HCT116 (cell line): ENCODE measurements around the gene PRSS21. TPM values are rescaled to one million over a fixed set of nuclear protein-coding genes. Genes with fewer than 3 reads are reported as not detected.

Experiments used
- ATAC-seq: fragments of 200-7000 bp; cut with Tn5 transposase; 2 replicates; pipeline ENCODE4 v1.9.1; 2020; ENCODE audit warnings: mild to moderate bottlenecking, moderate library complexity
- BruUV-seq: library from RNA; stranded (reverse); fragments of 400-500 nt; replicated peaks from 2 replicates; lab custom pipeline; 2021; lab: Mats Ljungman, UMichigan
- CTCF ChIA-PET: fragments of 300-600 bp; sonication (Branson Sonifier 250); formaldehyde crosslinking; loops from one replicate; lab custom pipeline; 2021; ENCODE audit warnings: antibody characterized with exemption; lab: Charles Lee
- POLR2A ChIA-PET: fragments of 300-600, 350-600 bp; sonication (Branson Sonifier 250); formaldehyde crosslinking; loops from one replicate; lab custom pipeline; 2021; ENCODE audit warnings: antibody characterized with exemption; lab: Charles Lee
- RAD21 ChIA-PET, 2 experiments: fragments of 300-600 bp; sonication (Branson Sonifier 250); formaldehyde crosslinking; loops; one replicate each; lab custom pipeline; 2023; ENCODE audit warnings: low total read pairs in 2 of 2; ENCODE audit not compliant: uncharacterized antibody in 2 of 2, unreplicated experiment in 2 of 2, low non-redundant PET in 1 of 2; lab: Charles Lee
- DNase-seq: peaks from one replicate; pipeline ENCODE4 v3.0.0-alpha.2; 2010; ENCODE audit warnings: low read depth, low spot score
- H2AFZ ChIP-seq: fragments of 200-600 bp; shearing (Covaris generic), sonication (generic); 2 replicates; pipeline ENCODE4 v1.6.1; 2017; ENCODE audit warnings: low read depth, mixed run types, mixed read lengths, antibody characterized with exemption, low read length; ENCODE audit not compliant: poor library complexity, severe bottlenecking
- H3K27ac ChIP-seq: 2 replicates; pipeline ENCODE4 v1.5.1; 2012; ENCODE audit warnings: low read depth, low read length
- H3K27me3 ChIP-seq: fragments of 200-600 bp; sonication (generic); 2 replicates; pipeline ENCODE4 v1.6.1; 2016; ENCODE audit warnings: mixed run types, low read length, mixed read lengths; ENCODE audit not compliant: insufficient read depth
- H3K36me3 ChIP-seq, 2 experiments: fragments of 200-500 bp in 1 of 2; fragments of 200-600 bp in 1 of 2; sonication (Bioruptor generic) in 1 of 2; sonication (generic) in 1 of 2; 2 replicates each; pipeline versions ENCODE4 v1.5.1 to v1.6.1; 2014 to 2016; ENCODE audit warnings: low read length in 2 of 2, inconsistent platforms in 1 of 2, mixed read lengths in 1 of 2, mixed run types in 1 of 2; ENCODE audit not compliant: insufficient read depth in 2 of 2, control insufficient read depth in 1 of 2
- H3K4me1 ChIP-seq, 2 experiments: fragments of 200-600 bp in 1 of 2; sonication (generic) in 1 of 2; 2 replicates each; pipeline versions ENCODE4 v1.5.1 to v1.6.1; 2012 to 2017; ENCODE audit warnings: low read length in 2 of 2, inconsistent platforms in 1 of 2, mild to moderate bottlenecking in 1 of 2, mixed read lengths in 1 of 2, mixed run types in 1 of 2, moderate library complexity in 1 of 2; ENCODE audit not compliant: insufficient read depth in 2 of 2, control insufficient read depth in 1 of 2
- H3K4me2 ChIP-seq: fragments of 200-600 bp; sonication (generic); 2 replicates; pipeline ENCODE4 v1.6.1; 2017; ENCODE audit warnings: mixed run types, low read length, mixed read lengths
- H3K4me3 ChIP-seq, 2 experiments: fragments of 200-600 bp in 1 of 2; sonication (generic) in 1 of 2; replicated peaks in 1 of 2; 2 replicates each; pipeline ENCODE4 v1.5.1; 2011 to 2016; ENCODE audit warnings: low read length in 2 of 2, control low read depth in 1 of 2, low read depth in 1 of 2, mild to moderate bottlenecking in 1 of 2, mixed read lengths in 1 of 2, mixed run types in 1 of 2
- H3K79me2 ChIP-seq: fragments of 200-600 bp; sonication (generic); 2 replicates; pipeline ENCODE4 v1.6.1; 2017; ENCODE audit warnings: mild to moderate bottlenecking, mixed run types, low read length, moderate library complexity, mixed read lengths; ENCODE audit not compliant: insufficient read depth
- H3K9ac ChIP-seq: fragments of 200-600 bp; sonication (generic); 2 replicates; pipeline ENCODE4 v1.6.1; 2016; ENCODE audit warnings: low read length, mixed read lengths
- H3K9me2 ChIP-seq: fragments of 200-600 bp; sonication (generic), shearing (Covaris generic); 2 replicates; pipeline ENCODE4 v1.6.1; 2017; ENCODE audit warnings: mixed run types, mild to moderate bottlenecking, moderate library complexity; ENCODE audit not compliant: insufficient read depth
- H3K9me3 ChIP-seq, 2 experiments: fragments of 200-500 bp in 1 of 2; fragments of 200-600 bp in 1 of 2; sonication (Bioruptor generic) in 1 of 2; sonication (generic) in 1 of 2; 2 replicates each; pipeline ENCODE4 v1.6.1; 2014 to 2017; ENCODE audit warnings: low read length in 2 of 2, mixed read lengths in 2 of 2, inconsistent platforms in 1 of 2, low read depth in 1 of 2, mild to moderate bottlenecking in 1 of 2, mixed run types in 1 of 2, moderate library complexity in 1 of 2; ENCODE audit not compliant: control insufficient read depth in 1 of 2, insufficient read depth in 1 of 2
- H4K20me1 ChIP-seq: fragments of 200-600 bp; sonication (generic), shearing (Covaris generic); 2 replicates; pipeline ENCODE4 v1.6.1; 2017; ENCODE audit warnings: mixed run types, mild to moderate bottlenecking, moderate library complexity; ENCODE audit not compliant: insufficient read depth
- ATF3 ChIP-seq: IDR thresholded peaks from 2 replicates; pipeline ENCODE4 v1.6.1; 2012
- CBX3 ChIP-seq: IDR thresholded peaks from 2 replicates; pipeline ENCODE4 v1.6.1; 2012; ENCODE audit warnings: low read depth
- CEBPB ChIP-seq: IDR thresholded peaks from 2 replicates; pipeline ENCODE4 v1.6.1; 2012; ENCODE audit warnings: low read depth
- CTCF ChIP-seq, 3 experiments: fragments of 200-600 bp in 1 of 3; sonication (generic) in 1 of 3; IDR thresholded peaks in 2 of 3; conservative IDR thresholded peaks in 1 of 3; 2 replicates each; pipeline ENCODE4 v1.5.1; 2012 to 2017; ENCODE audit warnings: low read depth in 2 of 3, low read length in 2 of 3, antibody characterized with exemption in 1 of 3, borderline replicate concordance in 1 of 3, control low read depth in 1 of 3, mild to moderate bottlenecking in 1 of 3, mixed read lengths in 1 of 3, mixed run types in 1 of 3, moderate library complexity in 1 of 3; ENCODE audit not compliant: insufficient read depth in 1 of 3
- EZH2 ChIP-seq: fragments of 200-600 bp; sonication (generic); IDR thresholded peaks from 2 replicates; pipeline ENCODE4 v1.6.1; 2017; ENCODE audit warnings: antibody characterized with exemption, mixed run types
- EZH2phosphoT487 ChIP-seq: fragments of 200-600 bp; IDR thresholded peaks from 2 replicates; pipeline ENCODE4 v1.6.1; 2018; ENCODE audit warnings: antibody characterized with exemption, borderline replicate concordance
- FOSL1 ChIP-seq: IDR thresholded peaks from 2 replicates; pipeline ENCODE4 v1.6.1; 2012; ENCODE audit warnings: low read depth
- POLR2AphosphoS5 ChIP-seq: IDR thresholded peaks from 2 replicates; pipeline ENCODE4 v1.6.1; 2011; ENCODE audit warnings: mild to moderate bottlenecking, low read depth, low read length, moderate library complexity
- SIN3A ChIP-seq: IDR thresholded peaks from 2 replicates; pipeline ENCODE4 v1.6.1; 2012; ENCODE audit warnings: low read depth
- SP1 ChIP-seq: IDR thresholded peaks from 2 replicates; pipeline ENCODE4 v1.6.1; 2012; ENCODE audit warnings: low read depth
- ZBTB33 ChIP-seq: IDR thresholded peaks from 2 replicates; pipeline ENCODE4 v1.6.1; 2011; ENCODE audit warnings: mild to moderate bottlenecking, low read length, moderate library complexity; ENCODE audit not compliant: insufficient replicate concordance; ENCODE audit errors: extremely low read depth
- ZFX ChIP-seq: fragments of 450-650 bp; IDR thresholded peaks from 2 replicates; pipeline ENCODE4 v1.6.1; 2017
- ZNF274 ChIP-seq: fragments of 200-500 bp; sonication (Bioruptor generic); IDR thresholded peaks from 2 replicates; pipeline ENCODE4 v1.6.1; 2014; ENCODE audit warnings: mild to moderate bottlenecking, low read depth, low read length, inconsistent platforms
- intact Hi-C: fragments of 100-400 bp; cut with micrococcal nuclease; formaldehyde crosslinking; loops from 2 replicates; pipeline ENCODE4 v1.10.0; 2022
- total RNA-seq: library from RNA; stranded (reverse); gene quantifications from one replicate; pipeline ENCODE4 v1.2.1, GENCODE V29; 2021; ENCODE audit not compliant: unreplicated experiment

PRSS21 gene
- total RNA-seq, 1 experiment from 2014 or later, result 0.39 TPM

- no peak overlapping the region for H3K9ac ChIP-seq
- H3K9me3 ChIP-seq, result no peaks in the 10 kb centered on the region
- no peak overlapping the region for H3K4me3 ChIP-seq
- peak; percentile 27 for TF ChIP-seq POLR2AphosphoS5
- no peak for TF ChIP-seq CEBPB
- H3K4me2 ChIP-seq, result no peak overlapping the region
- ChIA-PET POLR2A (interaction anchor here (0.8 to 1.0 kb wide), 2 partner anchors 19 to 21 kb away, joined by 3 to 4 read pairs; partner anchors contain the start of gene SRRM2), RAD21 (no interaction called here), CTCF (no interaction called here)
- no peaks in the 10 kb centered on the region for H3K9me2 ChIP-seq
- no peaks in the 10 kb centered on the region for H3K27me3 ChIP-seq
- peaks cover 5 to 57% of the 10 kb centered on the region in 2 experiments; a peak in 3 of 4 replicates for H3K4me1 ChIP-seq
- ATAC-seq (no peak), DNase-seq (no peak)
- no TSS peak for BruUV-seq
- H3K36me3 ChIP-seq, result peaks cover 35 to 71% of the 10 kb centered on the region in 2 experiments
- H2AFZ ChIP-seq, result no peak overlapping the region
- peaks cover 11% of the 10 kb centered on the region; the same call in 1 of the 2 replicates for H4K20me1 ChIP-seq
- H3K79me2 ChIP-seq, result peaks cover 89% of the 10 kb centered on the region
- peak overlapping the region; percentile 20; the same call in 1 of the 2 replicates for H3K27ac ChIP-seq
- intact Hi-C loops, result no loop called here
Observed at GRCh38 chr16:2771496-2772402, 45.3 kb upstream of the PRSS21 start.

- peak overlapping the region; percentile 11; the same call in 1 of the 2 replicates for H3K4me2 ChIP-seq
- intact Hi-C loops, result no loop called here
- peaks cover 27 to 55% of the 10 kb centered on the region in 2 experiments for H3K36me3 ChIP-seq
- H3K4me1 ChIP-seq, result peaks cover 5 to 49% of the 10 kb centered on the region in 2 experiments; a peak in 3 of 4 replicates
- ATAC-seq (no peak), DNase-seq (no peak)
- no peak overlapping the region for H3K4me3 ChIP-seq
- ChIA-PET RAD21 (no interaction called here), POLR2A (no interaction called here), CTCF (no interaction called here)
- H4K20me1 ChIP-seq, result no peaks in the 10 kb centered on the region; the same call in 1 of the 2 replicates
- no peaks in the 10 kb centered on the region for H3K9me2 ChIP-seq
- no peaks in the 10 kb centered on the region for H3K27me3 ChIP-seq
- no peak overlapping the region for H2AFZ ChIP-seq
- BruUV-seq, result no TSS peak
- H3K9me3 ChIP-seq, result no peaks in the 10 kb centered on the region
- no peak overlapping the region for H3K9ac ChIP-seq
- H3K27ac ChIP-seq, result no peak overlapping the region
- H3K79me2 ChIP-seq, result peaks cover 83% of the 10 kb centered on the region
- no peak for TF ChIP-seq ZFX
- no peak for TF ChIP-seq SIN3A
- no peak for TF ChIP-seq ZBTB33
- no peak for TF ChIP-seq ZNF274
- no peak for TF ChIP-seq SP1
- no peak for TF ChIP-seq ATF3
- TF ChIP-seq CTCF (IDR thresholded peaks at IDR 0.05 in 2 of 3, conservative IDR thresholded peaks at IDR 0.05 in 1 of 3; ENCODE audit: borderline replicate concordance in 1 of 3, insufficient read depth in 1 of 3, low read depth in 2 of 3, low read length in 2 of 3), result no peak
- TF ChIP-seq CBX3, result no peak
- TF ChIP-seq EZH2phosphoT487, result no peak
- TF ChIP-seq FOSL1, result no peak
- TF ChIP-seq EZH2, result no peak
- TF ChIP-seq CEBPB, result no peak
Observed at GRCh38 chr16:2773188-2773968, 43.7 kb upstream of the PRSS21 start.
